HG03469 (cell line): ENCODE measurements around the gene ANKRD49.

Experiments
- ATAC-seq: cut with Tn5 transposase; IDR thresholded peaks from one replicate; pipeline ENCODE4 v1.9.1; 2021; ENCODE audit warnings: mild to moderate bottlenecking, moderate library complexity, moderate number of reproducible peaks; ENCODE audit not compliant: unreplicated experiment

ANKRD49 gene

DNA sequence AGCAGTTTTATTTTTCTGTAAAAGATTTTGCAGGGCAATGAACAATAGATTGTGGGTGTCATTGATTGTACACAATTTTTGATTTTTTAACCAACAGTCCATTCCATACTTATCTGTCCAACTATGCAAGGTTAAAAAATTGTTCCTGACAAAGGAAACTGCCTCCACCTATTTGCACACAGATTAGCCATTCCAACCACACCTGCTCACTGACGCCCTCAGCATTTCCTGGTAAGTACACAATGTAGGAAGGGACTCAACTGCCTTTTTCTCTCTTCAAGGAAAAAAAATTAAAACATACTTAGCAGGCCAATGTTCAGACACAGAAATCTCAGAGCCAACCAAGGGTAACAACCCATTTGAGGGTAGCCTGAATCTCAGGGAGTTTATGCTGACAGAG, 45.6 kb downstream of the ANKRD49 start:
- no peak for ATAC-seq

DNA sequence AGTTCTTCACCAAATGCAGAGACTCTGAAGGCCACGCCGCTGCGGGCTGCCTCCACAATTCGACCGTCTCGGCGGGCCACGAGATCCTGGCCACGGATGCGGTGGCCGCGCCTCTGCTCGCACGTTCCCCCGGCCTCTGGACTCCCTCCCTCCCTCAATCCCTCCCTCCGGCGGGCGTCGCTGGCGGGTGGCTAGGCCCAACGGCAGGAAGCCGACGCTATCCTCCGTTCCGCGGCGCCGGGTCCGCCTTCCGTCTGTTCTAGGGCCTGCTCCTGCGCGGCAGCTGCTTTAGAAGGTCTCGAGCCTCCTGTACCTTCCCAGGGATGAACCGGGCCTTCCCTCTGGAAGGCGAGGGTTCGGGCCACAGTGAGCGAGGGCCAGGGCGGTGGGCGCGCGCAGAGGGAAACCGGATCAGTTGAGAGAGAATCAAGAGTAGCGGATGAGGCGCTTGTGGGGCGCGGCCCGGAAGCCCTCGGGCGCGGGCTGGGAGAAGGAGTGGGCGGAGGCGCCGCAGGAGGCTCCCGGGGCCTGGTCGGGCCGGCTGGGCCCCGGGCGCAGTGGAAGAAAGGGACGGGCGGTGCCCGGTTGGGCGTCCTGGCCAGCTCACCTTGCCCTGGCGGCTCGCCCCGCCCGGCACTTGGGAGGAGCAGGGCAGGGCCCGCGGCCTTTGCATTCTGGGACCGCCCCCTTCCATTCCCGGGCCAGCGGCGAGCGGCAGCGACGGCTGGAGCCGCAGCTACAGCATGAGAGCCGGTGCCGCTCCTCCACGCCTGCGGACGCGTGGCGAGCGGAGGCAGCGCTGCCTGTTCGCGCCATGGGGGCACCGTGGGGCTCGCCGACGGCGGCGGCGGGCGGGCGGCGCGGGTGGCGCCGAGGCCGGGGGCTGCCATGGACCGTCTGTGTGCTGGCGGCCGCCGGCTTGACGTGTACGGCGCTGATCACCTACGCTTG, 50.2 kb downstream of the ANKRD49 start, which contains the start of gene FUT4:
FUT4 (plus strand) TSS at position 227 of the 951 bp plus-strand sequence; CDS start at position 440, 213 bp downstream.
- ATAC-seq = peak; percentile 76

DNA sequence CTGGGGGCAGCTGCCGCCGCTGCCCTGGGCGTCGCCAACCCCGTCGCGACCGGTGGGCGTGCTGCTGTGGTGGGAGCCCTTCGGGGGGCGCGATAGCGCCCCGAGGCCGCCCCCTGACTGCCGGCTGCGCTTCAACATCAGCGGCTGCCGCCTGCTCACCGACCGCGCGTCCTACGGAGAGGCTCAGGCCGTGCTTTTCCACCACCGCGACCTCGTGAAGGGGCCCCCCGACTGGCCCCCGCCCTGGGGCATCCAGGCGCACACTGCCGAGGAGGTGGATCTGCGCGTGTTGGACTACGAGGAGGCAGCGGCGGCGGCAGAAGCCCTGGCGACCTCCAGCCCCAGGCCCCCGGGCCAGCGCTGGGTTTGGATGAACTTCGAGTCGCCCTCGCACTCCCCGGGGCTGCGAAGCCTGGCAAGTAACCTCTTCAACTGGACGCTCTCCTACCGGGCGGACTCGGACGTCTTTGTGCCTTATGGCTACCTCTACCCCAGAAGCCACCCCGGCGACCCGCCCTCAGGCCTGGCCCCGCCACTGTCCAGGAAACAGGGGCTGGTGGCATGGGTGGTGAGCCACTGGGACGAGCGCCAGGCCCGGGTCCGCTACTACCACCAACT, 51.0 kb downstream of the ANKRD49 start:
- peak; percentile 1 for ATAC-seq

DNA sequence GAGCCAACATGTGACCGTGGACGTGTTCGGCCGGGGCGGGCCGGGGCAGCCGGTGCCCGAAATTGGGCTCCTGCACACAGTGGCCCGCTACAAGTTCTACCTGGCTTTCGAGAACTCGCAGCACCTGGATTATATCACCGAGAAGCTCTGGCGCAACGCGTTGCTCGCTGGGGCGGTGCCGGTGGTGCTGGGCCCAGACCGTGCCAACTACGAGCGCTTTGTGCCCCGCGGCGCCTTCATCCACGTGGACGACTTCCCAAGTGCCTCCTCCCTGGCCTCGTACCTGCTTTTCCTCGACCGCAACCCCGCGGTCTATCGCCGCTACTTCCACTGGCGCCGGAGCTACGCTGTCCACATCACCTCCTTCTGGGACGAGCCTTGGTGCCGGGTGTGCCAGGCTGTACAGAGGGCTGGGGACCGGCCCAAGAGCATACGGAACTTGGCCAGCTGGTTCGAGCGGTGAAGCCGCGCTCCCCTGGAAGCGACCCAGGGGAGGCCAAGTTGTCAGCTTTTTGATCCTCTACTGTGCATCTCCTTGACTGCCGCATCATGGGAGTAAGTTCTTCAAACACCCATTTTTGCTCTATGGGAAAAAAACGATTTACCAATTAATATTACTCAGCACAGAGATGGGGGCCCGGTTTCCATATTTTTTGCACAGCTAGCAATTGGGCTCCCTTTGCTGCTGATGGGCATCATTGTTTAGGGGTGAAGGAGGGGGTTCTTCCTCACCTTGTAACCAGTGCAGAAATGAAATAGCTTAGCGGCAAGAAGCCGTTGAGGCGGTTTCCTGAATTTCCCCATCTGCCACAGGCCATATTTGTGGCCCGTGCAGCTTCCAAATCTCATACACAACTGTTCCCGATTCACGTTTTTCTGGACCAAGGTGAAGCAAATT, 51.7 kb downstream of the ANKRD49 start:
- no peak for ATAC-seq

DNA sequence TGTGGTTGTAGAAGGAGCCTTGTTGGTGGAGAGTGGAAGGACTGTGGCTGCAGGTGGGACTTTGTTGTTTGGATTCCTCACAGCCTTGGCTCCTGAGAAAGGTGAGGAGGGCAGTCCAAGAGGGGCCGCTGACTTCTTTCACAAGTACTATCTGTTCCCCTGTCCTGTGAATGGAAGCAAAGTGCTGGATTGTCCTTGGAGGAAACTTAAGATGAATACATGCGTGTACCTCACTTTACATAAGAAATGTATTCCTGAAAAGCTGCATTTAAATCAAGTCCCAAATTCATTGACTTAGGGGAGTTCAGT, 52.3 kb downstream of the ANKRD49 start:
- no peak for ATAC-seq

DNA sequence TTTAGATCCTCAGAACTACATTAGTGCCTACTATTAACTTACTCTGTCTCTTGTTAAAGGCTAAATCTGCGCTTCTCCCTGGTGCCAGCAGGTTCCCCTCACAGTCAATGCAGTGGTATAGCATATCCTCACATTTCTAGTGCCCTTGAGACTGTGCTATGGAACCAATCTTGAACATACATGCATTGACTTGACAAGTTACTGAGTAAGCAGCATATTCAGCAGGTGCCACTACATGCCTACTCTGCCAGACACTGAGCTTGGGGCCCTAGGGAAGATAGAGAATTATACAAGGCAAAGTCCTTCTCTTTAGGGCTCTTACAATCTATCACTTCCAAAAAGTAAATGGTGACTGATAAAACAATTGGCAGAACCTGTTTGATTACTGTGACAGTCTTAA, 53.1 kb downstream of the ANKRD49 start:
- ATAC-seq = no peak

DNA sequence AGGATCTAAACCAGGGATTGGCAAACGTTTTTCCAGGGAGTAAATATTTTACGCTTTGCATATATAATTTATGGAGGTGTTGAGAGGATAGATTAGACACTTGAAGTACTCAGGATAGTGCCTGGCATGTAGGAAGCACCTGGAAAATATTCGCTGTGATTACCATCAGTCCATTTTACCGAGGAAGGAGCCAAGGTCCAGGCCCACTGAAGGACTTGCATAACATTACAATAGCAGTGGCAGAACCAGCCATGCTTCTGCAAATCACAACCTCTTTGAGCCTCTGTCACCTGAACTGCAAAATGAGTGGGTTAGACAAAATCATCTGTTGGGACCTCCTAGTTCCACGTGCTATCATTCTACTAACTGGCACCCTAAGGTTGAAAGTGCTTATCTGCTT, 55.4 kb downstream of the ANKRD49 start:
- ATAC-seq = no peak
